IPS-15b (cell line): Measurements from ENCODE around the gene P2RX7.

ENCODE experiments used
- H3K27me3 ChIP-seq: one replicate; pipeline ENCODE4 v1.6.1; 2013; ENCODE audit warnings: low read length; ENCODE audit not compliant: control insufficient read depth, insufficient read depth
- H3K36me3 ChIP-seq: one replicate; pipeline ENCODE4 v1.6.1; 2013; ENCODE audit warnings: low read length; ENCODE audit not compliant: control insufficient read depth, insufficient read depth
- H3K4me1 ChIP-seq: one replicate; pipeline ENCODE4 v1.6.1; 2013; ENCODE audit warnings: mild to moderate bottlenecking, low read length; ENCODE audit not compliant: control insufficient read depth, insufficient read depth
- H3K4me3 ChIP-seq: one replicate; pipeline ENCODE4 v1.5.1; 2013; ENCODE audit warnings: low read depth, low read length
- H3K9ac ChIP-seq: one replicate; pipeline ENCODE4 v1.6.1; 2013; ENCODE audit warnings: low read depth, mild to moderate bottlenecking, low read length
- H3K9me3 ChIP-seq: one replicate; pipeline ENCODE4 v1.6.1; 2013; ENCODE audit warnings: mild to moderate bottlenecking, low read length; ENCODE audit not compliant: control insufficient read depth, insufficient read depth

The P2RX7 gene

GRCh38 chr12:121114019-121114639 lies 18.5 kb upstream of the P2RX7 start:
- Histone ChIP-seq H3K36me3 (no peaks in the 10 kb centered on the region), H3K4me1 (no peaks in the 10 kb centered on the region), H3K9ac (no peak overlapping the region), H3K27me3 (no peaks in the 10 kb centered on the region), H3K4me3 (no peak overlapping the region), H3K9me3 (no peaks in the 10 kb centered on the region)

- Histone ChIP-seq H3K36me3 (no peaks in the 10 kb centered on the region), H3K4me1 (no peaks in the 10 kb centered on the region), H3K4me3 (no peak overlapping the region), H3K9me3 (no peaks in the 10 kb centered on the region), H3K9ac (no peak overlapping the region), H3K27me3 (no peaks in the 10 kb centered on the region)
Measured at GRCh38 chr12:121114806-121115205, 17.9 kb upstream of the P2RX7 start.

GRCh38 chr12:121115530-121115929 lies 17.1 kb upstream of the P2RX7 start:
- H3K4me3 ChIP-seq = no peak overlapping the region
- H3K4me1 ChIP-seq = no peaks in the 10 kb centered on the region
- H3K27me3 ChIP-seq = no peaks in the 10 kb centered on the region
- no peak overlapping the region for H3K9ac ChIP-seq
- H3K9me3 ChIP-seq = no peaks in the 10 kb centered on the region
- H3K36me3 ChIP-seq = no peaks in the 10 kb centered on the region

GRCh38 chr12:121116318-121117225 lies 16.1 kb upstream of the P2RX7 start:
- H3K9me3 ChIP-seq = no peaks in the 10 kb centered on the region
- H3K4me1 ChIP-seq = no peaks in the 10 kb centered on the region

GRCh38 chr12:121117226-121117777 lies 15.4 kb upstream of the P2RX7 start:
- Histone ChIP-seq H3K27me3 (no peaks in the 10 kb centered on the region), H3K9ac (no peak overlapping the region), H3K4me3 (no peak overlapping the region), H3K9me3 (no peaks in the 10 kb centered on the region), H3K4me1 (no peaks in the 10 kb centered on the region), H3K36me3 (no peaks in the 10 kb centered on the region)

More at GRCh38 chr12:121116318-121117225, 16.1 kb upstream of the P2RX7 start:
- no peak overlapping the region for H3K4me3 ChIP-seq
- no peaks in the 10 kb centered on the region for H3K36me3 ChIP-seq
- no peaks in the 10 kb centered on the region for H3K27me3 ChIP-seq
- no peak overlapping the region for H3K9ac ChIP-seq

- Histone ChIP-seq H3K4me3 (no peak overlapping the region), H3K9ac (no peak overlapping the region), H3K27me3 (no peaks in the 10 kb centered on the region), H3K4me1 (no peaks in the 10 kb centered on the region), H3K36me3 (no peaks in the 10 kb centered on the region), H3K9me3 (no peaks in the 10 kb centered on the region)
Measured at GRCh38 chr12:121120323-121120722, 12.4 kb upstream of the P2RX7 start.

- no peaks in the 10 kb centered on the region for H3K4me1 ChIP-seq
- no peak overlapping the region for H3K9ac ChIP-seq
- no peaks in the 10 kb centered on the region for H3K36me3 ChIP-seq
- H3K27me3 ChIP-seq = no peaks in the 10 kb centered on the region
- H3K9me3 ChIP-seq = no peaks in the 10 kb centered on the region
- no peak overlapping the region for H3K4me3 ChIP-seq
Measured at GRCh38 chr12:121120989-121121755, 11.5 kb upstream of the P2RX7 start.

GRCh38 chr12:121121805-121122204 lies 10.9 kb upstream of the P2RX7 start:
- no peaks in the 10 kb centered on the region for H3K9me3 ChIP-seq
- H3K4me1 ChIP-seq = no peaks in the 10 kb centered on the region
- H3K36me3 ChIP-seq = no peaks in the 10 kb centered on the region
- no peaks in the 10 kb centered on the region for H3K27me3 ChIP-seq
- no peak overlapping the region for H3K4me3 ChIP-seq
- no peak overlapping the region for H3K9ac ChIP-seq

GRCh38 chr12:121123488-121123887 lies 9.2 kb upstream of the P2RX7 start:
- Histone ChIP-seq H3K36me3 (no peaks in the 10 kb centered on the region), H3K4me1 (no peaks in the 10 kb centered on the region), H3K9me3 (no peaks in the 10 kb centered on the region), H3K27me3 (no peaks in the 10 kb centered on the region), H3K9ac (no peak overlapping the region), H3K4me3 (no peak overlapping the region)

GRCh38 chr12:121124402-121125109 lies 8.1 kb upstream of the P2RX7 start:
- no peaks in the 10 kb centered on the region for H3K9me3 ChIP-seq
- no peak overlapping the region for H3K4me3 ChIP-seq
- H3K4me1 ChIP-seq = no peaks in the 10 kb centered on the region
- H3K9ac ChIP-seq = no peak overlapping the region
- H3K27me3 ChIP-seq = no peaks in the 10 kb centered on the region
- no peaks in the 10 kb centered on the region for H3K36me3 ChIP-seq

- Histone ChIP-seq H3K9me3 (no peaks in the 10 kb centered on the region), H3K9ac (no peak overlapping the region), H3K4me1 (no peaks in the 10 kb centered on the region), H3K36me3 (no peaks in the 10 kb centered on the region), H3K4me3 (no peak overlapping the region), H3K27me3 (no peaks in the 10 kb centered on the region)
Measured at GRCh38 chr12:121127501-121127900, 5.2 kb upstream of the P2RX7 start.
